Fibroblast of peridontal ligament (primary cell): ENCODE data around the gene TWSG1.

Experiments used
- DNase-seq: peaks from one replicate; pipeline ENCODE4 v3.0.0-alpha.2; 2010; ENCODE audit errors: extremely low read depth

The TWSG1 gene

GRCh38 chr18:9334329-9334972 lies at the start of gene TWSG1:
Gene TWSG1, plus strand, starts transcription at chr18:9334773. Its CDS starts 2,457 bp downstream, at chr18:9337230.
- peak; percentile 90 for DNase-seq

- no peak for DNase-seq
Measured at GRCh38 chr18:9285604-9286003, 49.0 kb upstream of the TWSG1 start.

- DNase-seq, result no peak
Measured at GRCh38 chr18:9287036-9287435, 47.5 kb upstream of the TWSG1 start.

GRCh38 chr18:9289698-9290097 lies 44.9 kb upstream of the TWSG1 start:
- DNase-seq, result no peak

GRCh38 chr18:9290156-9290555 lies 44.4 kb upstream of the TWSG1 start:
- peak; percentile 62 for DNase-seq

GRCh38 chr18:9292047-9292446 lies 42.5 kb upstream of the TWSG1 start:
- no peak for DNase-seq

GRCh38 chr18:9293948-9294347 lies 40.6 kb upstream of the TWSG1 start:
- DNase-seq, result no peak

GRCh38 chr18:9296233-9297006 lies 38.2 kb upstream of the TWSG1 start:
- peak; percentile 50 for DNase-seq

- DNase-seq, result no peak
Measured at GRCh38 chr18:9297007-9297393, 37.6 kb upstream of the TWSG1 start.

- no peak for DNase-seq
Measured at GRCh38 chr18:9304388-9305070, 30.0 kb upstream of the TWSG1 start.

- peak; percentile 36 for DNase-seq
Measured at GRCh38 chr18:9319333-9319732, 15.2 kb upstream of the TWSG1 start.

GRCh38 chr18:9321017-9321452 lies 13.5 kb upstream of the TWSG1 start:
- peak; percentile 47 for DNase-seq

- no peak for DNase-seq
Measured at GRCh38 chr18:9321736-9322135, 12.8 kb upstream of the TWSG1 start.

- no peak for DNase-seq
Measured at GRCh38 chr18:9322744-9323143, 11.8 kb upstream of the TWSG1 start.

GRCh38 chr18:9323750-9324445 lies 10.7 kb upstream of the TWSG1 start:
- peak; percentile 44 for DNase-seq

- no peak for DNase-seq
Measured at GRCh38 chr18:9325716-9326115, 8.9 kb upstream of the TWSG1 start.

- no peak for DNase-seq
Measured at GRCh38 chr18:9328776-9329175, 5.8 kb upstream of the TWSG1 start.

GRCh38 chr18:9329471-9329870 lies 5.1 kb upstream of the TWSG1 start:
- DNase-seq, result no peak

- DNase-seq, result no peak
Measured at GRCh38 chr18:9330419-9330818, 4.2 kb upstream of the TWSG1 start.

- DNase-seq, result no peak
Measured at GRCh38 chr18:9333441-9334328, 888 bp upstream of the TWSG1 start.
